Peyer's patch (tissue), 4 donors: ENCODE results near the gene ARHGAP26. TPM values are rescaled to one million over a fixed set of nuclear protein-coding genes. Genes with fewer than 3 reads are reported as not detected.
"Not testable (repeated sequence)": the region's sequence is repeated elsewhere in the genome, so short reads cannot be mapped to it uniquely, and the experiment has no call there.

Experiments
- DNase-seq, 3 donors: peaks; one replicate each; pipeline ENCODE4 v3.0.0-alpha.2; 2017 to 2019
- H3K27ac ChIP-seq, 4 donors: fragments of 200-600 bp; sonication (generic); one replicate each; pipeline ENCODE4 v1.5.1; 2016 to 2019
- H3K27me3 ChIP-seq, 2 donors: fragments of 200-600 bp; sonication (generic); one replicate each; pipeline ENCODE4 v1.5.1; 2019
- H3K36me3 ChIP-seq, 3 donors: fragments of 200-600 bp; sonication (generic); one replicate each; pipeline ENCODE4 v1.5.1; 2016 to 2019
- H3K4me1 ChIP-seq, 4 donors: fragments of 200-600 bp; sonication (generic); one replicate each; pipeline ENCODE4 v1.5.1; 2016 to 2019
- H3K4me3 ChIP-seq, 4 donors: fragments of 200-600 bp; sonication (generic); 1 replicate in 3 of 4; 2 replicates in 1 of 4; pipeline ENCODE4 v1.5.1; 2016 to 2019; ENCODE audit warnings: mild to moderate bottlenecking in 1 of 4
- H3K9me3 ChIP-seq, 4 donors: fragments of 200-600 bp; sonication (generic); one replicate each; pipeline ENCODE4 v1.5.1; 2016 to 2019; ENCODE audit warnings: mild to moderate bottlenecking in 1 of 4
- POLR2A ChIP-seq, 2 donors: fragments of 450-650 bp; IDR thresholded peaks; one replicate each; pipeline ENCODE4 v1.5.1; 2017; ENCODE audit warnings: antibody characterized with exemption in 2 of 2, mild to moderate bottlenecking in 2 of 2, moderate library complexity in 2 of 2
- total RNA-seq, 4 donors: library from RNA; depleted of rRNA; stranded (reverse); fragments of >200 nt; gene quantifications; one replicate each; pipeline ENCODE4 v1.1.0, GENCODE V29; 2016
- TF ChIP-seq, protein P1 (sequence below), 6 experiments: fragments of 450-650 bp in 4 of 6; fragments of 200-600 bp in 2 of 6; sonication (generic) in 1 of 6; IDR thresholded peaks; one replicate each; pipeline ENCODE4 v1.5.1; 2017 to 2019; ENCODE audit warnings: antibody characterized with exemption in 6 of 6, mild to moderate bottlenecking in 3 of 6, moderate library complexity in 1 of 6

Gene ARHGAP26
- total RNA-seq, 4 donors from 2014 or later, result 60.1 to 180 (median 126) TPM

DNA sequence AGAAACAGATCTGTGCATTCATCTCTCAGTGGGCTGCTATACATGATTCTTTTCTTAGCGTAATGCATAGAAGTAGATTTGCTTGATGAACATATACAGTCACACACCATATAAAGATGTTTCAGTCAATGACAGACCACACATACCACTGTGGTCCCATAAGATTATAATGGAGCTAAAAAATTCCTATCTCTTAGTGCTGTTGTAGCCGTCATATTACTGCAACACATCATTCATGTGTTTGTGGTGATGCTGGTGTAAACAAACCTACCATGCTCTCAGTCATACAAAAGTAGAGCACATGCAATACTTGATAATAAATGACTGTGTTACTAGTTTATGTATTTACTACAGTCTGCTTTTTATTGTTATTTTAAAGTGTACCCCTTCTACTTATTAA, 214.3 kb downstream of the ARHGAP26 start:
- Histone ChIP-seq H3K4me1 (peaks cover 0 to 26% (median 10%) of the 10 kb centered on the region in 4 donors), H3K27ac (no peak overlapping the region), H3K9me3 (no peaks in the 10 kb centered on the region), H3K36me3 (no peaks in the 10 kb centered on the region), H3K27me3 (no peaks in the 10 kb centered on the region), H3K4me3 (no peak overlapping the region)
- no peak for DNase-seq
- TF ChIP-seq, protein P1, sequence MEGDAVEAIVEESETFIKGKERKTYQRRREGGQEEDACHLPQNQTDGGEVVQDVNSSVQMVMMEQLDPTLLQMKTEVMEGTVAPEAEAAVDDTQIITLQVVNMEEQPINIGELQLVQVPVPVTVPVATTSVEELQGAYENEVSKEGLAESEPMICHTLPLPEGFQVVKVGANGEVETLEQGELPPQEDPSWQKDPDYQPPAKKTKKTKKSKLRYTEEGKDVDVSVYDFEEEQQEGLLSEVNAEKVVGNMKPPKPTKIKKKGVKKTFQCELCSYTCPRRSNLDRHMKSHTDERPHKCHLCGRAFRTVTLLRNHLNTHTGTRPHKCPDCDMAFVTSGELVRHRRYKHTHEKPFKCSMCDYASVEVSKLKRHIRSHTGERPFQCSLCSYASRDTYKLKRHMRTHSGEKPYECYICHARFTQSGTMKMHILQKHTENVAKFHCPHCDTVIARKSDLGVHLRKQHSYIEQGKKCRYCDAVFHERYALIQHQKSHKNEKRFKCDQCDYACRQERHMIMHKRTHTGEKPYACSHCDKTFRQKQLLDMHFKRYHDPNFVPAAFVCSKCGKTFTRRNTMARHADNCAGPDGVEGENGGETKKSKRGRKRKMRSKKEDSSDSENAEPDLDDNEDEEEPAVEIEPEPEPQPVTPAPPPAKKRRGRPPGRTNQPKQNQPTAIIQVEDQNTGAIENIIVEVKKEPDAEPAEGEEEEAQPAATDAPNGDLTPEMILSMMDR (IDR thresholded peaks at IDR 0.05), result no peak
- no peak for TF ChIP-seq POLR2A (IDR thresholded peaks at IDR 0.05)

DNA sequence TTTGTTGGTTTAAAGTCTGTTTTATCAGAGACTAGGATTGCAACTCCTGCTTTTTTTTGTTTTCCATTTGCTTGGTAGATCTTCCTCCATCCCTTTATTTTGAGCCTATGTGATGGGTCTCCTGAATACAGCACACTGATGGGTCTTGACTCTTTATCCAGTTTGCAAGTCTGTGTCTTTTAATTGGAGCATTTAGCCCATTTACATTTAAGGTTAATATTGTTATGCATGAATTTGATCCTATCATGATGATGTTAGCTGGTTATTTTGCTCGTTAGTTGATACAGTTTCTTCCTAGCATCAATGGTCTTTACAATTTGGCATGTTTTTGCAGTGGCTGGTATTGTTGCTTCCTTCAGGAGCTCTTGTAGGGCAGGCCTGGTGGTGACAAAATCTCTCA, 219.1 kb downstream of the ARHGAP26 start:
- not testable (repeated sequence) for H3K4me3 ChIP-seq, DNase-seq, H3K9me3 ChIP-seq, H3K36me3 ChIP-seq, H3K4me1 ChIP-seq, H3K27me3 ChIP-seq, H3K27ac ChIP-seq

DNA sequence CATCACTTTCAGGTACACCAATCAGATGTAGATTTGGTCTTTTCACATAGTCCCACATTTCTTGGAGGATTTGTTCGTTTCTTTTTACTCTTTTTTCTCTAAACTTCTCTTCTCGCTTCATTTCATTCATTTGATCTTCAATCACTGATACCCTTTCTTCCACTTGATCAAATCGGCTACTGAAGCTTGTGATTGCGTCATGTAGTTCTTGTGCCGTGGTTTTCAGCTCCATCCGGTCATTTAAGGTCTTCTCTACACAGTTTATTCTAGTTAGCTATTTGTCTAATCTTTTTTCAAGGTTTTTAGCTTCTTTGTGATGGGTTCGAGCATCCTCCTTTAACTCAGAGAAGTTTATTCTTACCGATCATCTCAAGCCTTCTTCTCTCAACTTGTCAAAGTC, 219.9 kb downstream of the ARHGAP26 start:
- DNase-seq, H3K27ac ChIP-seq, H3K9me3 ChIP-seq, H3K4me3 ChIP-seq, H3K36me3 ChIP-seq, H3K4me1 ChIP-seq, H3K27me3 ChIP-seq: not testable (repeated sequence)

DNA sequence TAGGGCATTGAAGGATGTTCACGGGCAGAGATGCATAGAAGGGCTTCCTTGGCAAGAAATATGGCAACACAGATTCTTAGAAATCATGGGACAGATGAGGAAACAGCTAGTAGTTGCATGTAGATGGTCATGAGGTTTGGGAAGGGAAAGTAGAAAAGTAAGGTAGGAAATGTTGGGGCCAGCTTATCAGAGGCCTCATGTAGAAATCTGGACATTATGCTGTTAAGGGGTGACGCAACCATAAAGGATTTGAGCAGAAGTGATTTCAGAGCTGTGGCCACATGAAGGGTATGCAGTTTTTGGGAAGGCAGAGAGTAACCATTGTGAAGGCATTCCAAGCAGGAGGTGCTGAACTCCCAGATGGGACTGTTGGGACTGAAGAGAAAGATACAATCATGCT, 224.0 kb downstream of the ARHGAP26 start:
- Histone ChIP-seq H3K36me3 (no peaks in the 10 kb centered on the region), H3K27ac (no peak overlapping the region), H3K4me1 (no peaks in the 10 kb centered on the region), H3K27me3 (no peaks in the 10 kb centered on the region), H3K4me3 (no peak overlapping the region), H3K9me3 (no peaks in the 10 kb centered on the region)
- DNase-seq, result no peak
- TF ChIP-seq, protein P1 (IDR thresholded peaks at IDR 0.05), result no peak
- no peak for TF ChIP-seq POLR2A (IDR thresholded peaks at IDR 0.05)

DNA sequence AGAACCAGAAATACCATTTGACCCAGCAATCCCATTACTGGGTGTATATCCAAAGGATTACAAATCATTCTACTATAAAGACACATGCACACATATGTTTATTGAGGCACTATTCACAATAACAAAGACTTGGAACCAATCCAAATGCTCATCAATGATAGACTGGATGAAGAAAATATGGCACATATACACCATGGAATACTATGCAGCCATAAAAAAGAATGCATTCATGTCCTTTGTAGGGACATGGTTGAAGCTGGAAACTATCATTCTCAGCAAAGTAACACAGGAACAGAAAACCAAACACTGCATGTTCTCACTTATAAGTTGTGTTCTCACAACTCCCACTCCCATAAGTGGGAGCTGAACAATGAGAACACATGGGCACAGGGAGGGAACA, 225.4 kb downstream of the ARHGAP26 start:
- H3K27me3 ChIP-seq, H3K36me3 ChIP-seq, H3K27ac ChIP-seq: not testable (repeated sequence)

DNA sequence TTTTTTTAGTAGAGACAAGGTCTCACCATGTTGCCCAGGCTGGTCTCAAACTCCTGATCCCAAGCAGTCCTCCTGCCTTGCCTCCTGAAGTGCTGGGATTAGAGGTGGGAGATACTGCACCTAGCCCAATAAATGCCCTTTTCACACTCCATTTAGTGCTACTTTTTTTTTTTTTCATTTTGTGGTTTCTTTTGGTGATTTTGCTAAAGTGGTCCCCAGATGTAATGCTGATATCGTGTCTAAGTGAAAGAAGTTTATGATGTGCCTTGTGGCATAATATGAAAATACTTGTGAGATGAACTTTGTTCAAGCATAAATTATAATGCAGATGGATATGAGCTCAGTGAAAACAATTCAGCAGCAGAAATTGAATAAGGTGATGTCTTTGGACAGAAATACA, 227.4 kb downstream of the ARHGAP26 start:
- H3K4me1 ChIP-seq, result peaks cover 0 to 11% (median 5%) of the 10 kb centered on the region in 4 donors
- TF ChIP-seq, protein P1 (IDR thresholded peaks at IDR 0.05), result no peak
- TF ChIP-seq POLR2A (IDR thresholded peaks at IDR 0.05), result no peak
- H3K4me3 ChIP-seq, result no peak overlapping the region
- no peaks in the 10 kb centered on the region for H3K27me3 ChIP-seq
- no peaks in the 10 kb centered on the region for H3K36me3 ChIP-seq
- no peak for DNase-seq
- H3K9me3 ChIP-seq, result no peaks in the 10 kb centered on the region
- H3K27ac ChIP-seq, result no peak overlapping the region

More for the DNA sequence above, 225.4 kb downstream of the ARHGAP26 start:
- DNase-seq, H3K4me1 ChIP-seq, H3K9me3 ChIP-seq, H3K4me3 ChIP-seq: not testable (repeated sequence)

DNA sequence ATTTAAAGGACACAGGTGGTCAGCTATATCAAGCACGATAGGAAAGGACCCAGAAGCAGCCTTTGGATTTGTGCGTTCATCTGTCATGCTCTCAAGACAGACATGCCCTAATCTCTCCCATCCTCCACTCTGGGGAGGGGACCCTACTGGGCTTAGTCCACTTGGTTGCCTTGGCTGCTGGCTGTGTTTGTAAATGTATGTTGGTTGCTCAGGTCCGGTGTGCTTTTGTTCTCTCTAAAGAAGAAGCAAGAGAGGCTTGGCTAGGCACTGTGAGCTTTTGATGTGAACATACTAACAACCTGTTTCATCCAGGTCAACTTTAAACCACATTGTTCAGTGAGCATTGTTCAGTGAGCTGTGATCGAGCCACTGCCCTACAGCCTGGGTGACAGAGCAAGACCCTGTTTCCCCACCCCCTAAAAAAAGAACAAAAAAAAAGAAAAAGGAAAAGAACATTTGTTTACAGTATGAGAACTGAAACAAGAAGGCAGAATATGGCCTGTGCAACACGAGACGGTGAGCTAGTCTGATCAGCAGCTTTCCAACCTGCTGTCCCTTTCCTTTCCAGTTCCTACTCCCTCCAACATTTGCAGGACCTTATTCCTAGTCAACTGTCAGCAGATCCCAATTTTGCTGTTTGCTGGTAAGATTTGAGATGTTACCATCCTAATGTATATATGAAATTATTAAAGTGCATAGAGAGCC, 228.3 kb downstream of the ARHGAP26 start:
- H3K27me3 ChIP-seq, result no peaks in the 10 kb centered on the region
- DNase-seq, result no peak
- no peak for TF ChIP-seq POLR2A (IDR thresholded peaks at IDR 0.05)
- TF ChIP-seq, protein P1 (IDR thresholded peaks at IDR 0.05), result no peak
- no peak overlapping the region for H3K27ac ChIP-seq
- H3K4me3 ChIP-seq, result no peak overlapping the region
- no peaks in the 10 kb centered on the region for H3K36me3 ChIP-seq
- no peaks in the 10 kb centered on the region for H3K9me3 ChIP-seq
- peaks cover 0 to 16% (median 5%) of the 10 kb centered on the region in 4 donors for H3K4me1 ChIP-seq

DNA sequence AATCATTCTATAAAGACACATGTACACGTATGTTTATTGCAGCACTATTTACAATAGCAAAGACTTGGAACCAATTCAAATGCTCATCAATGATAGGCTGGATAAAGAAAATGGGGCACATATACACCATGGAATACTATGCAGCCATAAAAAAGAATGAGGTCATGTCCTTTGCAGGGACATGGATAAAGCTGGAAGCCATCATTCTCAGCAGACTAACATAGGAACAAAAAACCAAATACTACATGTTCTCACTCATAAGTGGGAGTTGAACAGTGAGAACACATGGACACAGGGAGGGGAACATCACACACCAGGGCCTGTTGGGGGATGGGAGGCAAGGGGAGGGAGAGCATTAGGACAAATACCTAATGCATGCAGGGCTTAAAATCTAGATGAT, 230.4 kb downstream of the ARHGAP26 start:
- not testable (repeated sequence) for H3K4me3 ChIP-seq, H3K9me3 ChIP-seq, H3K27ac ChIP-seq, H3K36me3 ChIP-seq, DNase-seq, H3K27me3 ChIP-seq
- peaks cover 0 to 16% (median 5%) of the 10 kb centered on the region in 4 donors for H3K4me1 ChIP-seq
